ENCODE results near the gene PDE4D.

PDE4D gene

DNA sequence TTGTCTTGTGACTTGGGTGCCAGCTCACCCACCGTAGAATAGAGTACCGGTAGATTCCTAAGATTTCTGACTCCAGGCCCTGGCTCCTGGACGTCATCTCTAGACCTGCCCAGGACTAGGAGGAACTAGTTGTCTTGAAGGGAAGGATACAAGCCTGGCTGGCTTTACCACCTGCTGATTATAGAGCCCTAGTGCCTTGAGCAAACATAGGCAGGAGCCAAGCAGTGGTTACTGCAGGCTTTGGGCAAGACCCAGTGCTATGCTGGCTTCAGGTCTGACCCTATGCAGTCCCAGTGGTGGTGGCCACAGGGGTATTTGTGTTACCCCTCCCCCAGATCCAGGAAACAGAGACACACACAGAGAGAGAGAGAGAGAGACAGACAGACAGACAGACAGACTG, 606.2 kb downstream of the PDE4D start:
- no peak for DNase-seq (ENCODE audit: low read depth in 2 of 2)

DNA sequence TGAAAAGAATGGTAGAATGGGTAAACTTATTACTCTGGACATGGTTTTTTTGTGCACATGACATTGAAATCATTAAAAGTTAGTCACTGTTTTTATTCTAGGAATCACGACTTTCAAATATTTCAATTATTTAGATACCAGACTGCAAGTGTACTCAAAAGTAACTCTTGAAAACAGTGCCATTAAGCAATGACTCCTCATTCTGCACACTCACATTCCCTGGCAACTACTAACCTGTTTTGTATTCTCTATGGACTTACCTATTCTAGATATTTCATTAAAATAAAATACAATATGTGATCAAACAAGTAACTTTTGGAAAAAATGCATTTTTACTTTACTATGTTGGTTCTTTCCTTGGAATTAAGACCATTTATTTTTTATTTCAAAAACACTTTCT, 607.0 kb downstream of the PDE4D start:
- DNase-seq (ENCODE audit: low read depth in 2 of 2): no peak

DNA sequence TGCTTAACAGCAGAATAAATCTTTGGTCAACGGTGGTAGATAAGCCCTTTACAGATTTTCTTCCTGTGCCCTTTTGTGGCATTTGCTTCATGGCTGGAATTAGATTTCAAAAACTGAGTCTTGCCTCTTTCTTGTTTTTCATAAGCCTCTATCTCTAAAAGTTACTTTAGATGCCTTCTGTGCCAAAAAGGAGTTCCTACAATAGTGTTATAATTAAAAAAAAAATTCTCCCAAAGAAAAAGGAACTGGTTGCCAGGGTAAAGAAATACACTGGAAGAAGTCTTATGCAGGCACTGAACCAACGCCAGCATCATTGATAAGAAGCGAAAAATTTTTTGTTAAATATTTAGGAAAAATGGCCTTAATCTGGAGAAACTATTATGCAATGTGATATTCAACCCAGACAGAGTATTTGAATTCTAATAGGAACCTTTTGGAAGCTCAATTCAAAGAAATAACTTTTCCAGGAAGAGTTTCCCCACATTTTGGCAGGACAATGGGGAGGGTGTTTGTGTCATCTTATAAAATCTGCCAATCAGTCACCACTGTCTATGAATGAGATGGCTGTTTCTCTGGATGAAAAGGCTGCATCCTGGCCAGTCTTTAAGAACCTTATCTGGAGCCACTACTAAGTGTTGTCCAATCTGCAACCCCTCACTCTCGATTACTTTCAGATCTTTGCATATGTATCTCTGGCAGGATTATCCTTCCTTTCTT, 608.1 kb downstream of the PDE4D start:
- DNase-seq (ENCODE audit: low read depth in 2 of 2): no peak

DNA sequence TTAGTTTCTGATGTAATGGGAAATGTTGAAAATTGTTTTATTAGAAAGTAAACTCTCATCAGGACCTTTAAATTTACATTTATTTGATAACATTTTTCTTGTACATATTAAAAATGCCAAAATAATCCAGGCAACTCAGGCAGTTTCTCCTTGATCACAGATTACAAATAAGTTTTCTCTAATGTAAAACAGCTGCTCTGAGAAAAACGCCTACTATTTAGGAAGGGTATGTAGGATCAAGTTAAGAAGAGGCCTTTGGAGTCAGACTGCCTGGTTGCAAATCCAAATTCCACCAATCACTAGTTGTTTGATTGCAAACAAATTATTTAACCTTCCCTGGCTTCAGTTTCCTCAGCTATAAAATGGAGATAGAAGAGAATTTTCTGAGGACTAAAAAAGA, 610.8 kb downstream of the PDE4D start:
- DNase-seq (ENCODE audit: low read depth in 2 of 2): no peak

DNA sequence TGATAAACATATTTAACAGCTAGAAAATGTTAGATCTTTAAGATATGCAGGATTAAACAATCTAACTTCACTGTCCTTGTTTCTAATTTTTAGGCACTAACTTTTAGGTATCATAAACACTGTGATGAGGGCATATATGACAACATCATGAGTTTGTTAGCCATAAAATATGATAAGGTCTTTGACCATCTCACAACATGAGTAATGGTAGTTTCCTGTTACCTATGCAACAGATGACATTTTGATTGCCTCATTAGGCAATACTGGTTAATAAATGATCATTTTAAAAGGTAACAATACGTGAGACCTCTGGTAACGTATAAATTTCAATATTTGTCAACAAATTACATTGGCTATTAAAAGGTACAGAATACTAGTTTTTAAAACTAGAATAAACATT, 613.5 kb downstream of the PDE4D start:
- DNase-seq (ENCODE audit: low read depth in 2 of 2): no peak

DNA sequence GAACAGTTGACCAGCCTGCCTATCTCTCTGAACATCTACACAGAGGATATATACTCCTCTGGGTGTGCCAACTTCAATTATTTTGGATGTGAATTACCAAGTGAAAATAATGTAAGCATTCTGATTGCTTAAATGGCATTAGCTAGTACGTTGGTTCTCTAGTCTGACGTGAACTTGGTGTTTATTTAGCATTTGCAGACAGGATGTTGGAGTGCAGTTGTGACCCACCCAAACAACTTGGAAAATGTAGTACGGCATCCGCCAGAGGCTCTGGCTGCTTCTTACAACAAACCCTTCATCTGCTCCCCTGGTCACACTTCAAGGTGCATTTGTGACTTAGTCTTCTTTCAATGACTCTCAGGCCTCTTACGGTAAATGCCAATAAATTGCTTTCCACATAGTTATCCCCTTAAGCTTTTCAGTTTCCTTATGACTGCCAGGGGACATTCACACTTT, 616.6 kb downstream of the PDE4D start:
- DNase-seq (ENCODE audit: low read depth in 2 of 2): no peak

DNA sequence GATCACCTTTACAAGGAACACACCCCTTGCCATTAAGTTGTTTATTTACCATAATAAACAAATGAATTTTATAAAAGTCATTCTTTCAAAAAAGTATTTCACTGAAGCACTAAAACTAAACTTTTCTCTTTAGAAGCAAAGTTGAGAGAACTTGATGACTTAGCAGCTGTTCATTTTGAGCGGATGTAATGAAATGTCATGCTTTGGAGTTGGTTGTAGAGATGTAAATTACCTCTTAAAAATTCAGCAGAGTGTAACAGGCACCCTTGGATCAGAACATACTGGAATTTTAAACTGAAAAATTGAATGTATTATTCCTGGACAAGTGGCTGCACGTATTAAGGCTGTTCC, 617.2 kb downstream of the PDE4D start:
- DNase-seq (ENCODE audit: low read depth in 2 of 2): no peak

DNA sequence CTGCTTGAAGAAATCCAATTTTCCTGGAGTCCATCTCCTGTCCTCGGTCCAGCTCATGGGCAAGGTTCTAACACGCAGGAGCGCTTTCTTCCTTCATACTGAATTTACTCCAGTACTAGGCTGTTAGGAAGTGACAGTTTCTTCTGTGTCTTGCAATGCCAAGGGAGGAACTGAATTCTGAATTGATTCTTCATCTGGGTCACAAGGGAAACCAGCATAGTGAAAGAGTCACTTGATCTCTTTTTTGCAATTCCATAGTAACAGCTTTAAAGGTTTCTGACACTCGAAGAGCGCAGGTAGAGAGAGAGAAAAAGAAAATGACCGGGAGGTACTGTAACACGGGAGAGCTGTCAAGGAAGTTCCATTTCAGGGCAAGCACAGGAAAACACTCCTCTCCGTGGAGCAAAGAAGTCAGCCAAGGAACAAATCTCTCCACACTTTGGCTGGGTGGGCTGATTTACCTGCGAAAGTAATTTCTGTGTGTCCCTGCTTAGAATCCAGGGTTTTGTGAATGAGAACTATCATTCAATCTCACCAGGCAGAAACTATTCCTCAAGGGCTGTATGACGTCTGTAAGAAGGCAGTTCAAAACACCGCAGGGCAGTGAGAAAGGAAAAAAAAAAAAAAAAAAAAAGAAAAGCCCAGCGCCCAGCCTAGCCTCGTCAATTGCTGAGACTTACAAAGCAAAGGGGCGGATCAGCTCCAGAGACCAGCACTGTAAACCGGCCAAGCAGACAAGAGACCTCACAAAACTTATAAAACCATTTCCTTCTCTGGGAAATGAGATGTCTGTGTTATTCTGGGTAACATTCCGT, 617.8 kb downstream of the PDE4D start:
- DNase-seq (ENCODE audit: low read depth in 2 of 2): no peak

DNA sequence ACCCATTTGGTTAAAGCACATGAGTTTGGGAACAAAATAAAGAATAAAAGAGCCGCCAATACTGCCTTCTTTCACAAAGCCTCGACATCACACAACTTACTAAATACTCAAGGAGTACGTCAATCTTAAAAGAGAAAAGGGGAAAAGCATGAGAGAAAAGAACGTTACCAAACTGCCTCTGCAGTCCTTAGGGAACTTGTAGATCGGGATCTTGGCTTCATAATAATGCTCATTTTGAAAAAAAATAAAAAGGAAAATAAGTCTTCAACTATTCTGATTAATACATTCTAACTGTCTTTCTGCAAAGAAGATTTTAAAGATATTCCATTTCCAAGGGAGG, 618.4 kb downstream of the PDE4D start:
- DNase-seq (ENCODE audit: low read depth in 2 of 2): no peak

DNA sequence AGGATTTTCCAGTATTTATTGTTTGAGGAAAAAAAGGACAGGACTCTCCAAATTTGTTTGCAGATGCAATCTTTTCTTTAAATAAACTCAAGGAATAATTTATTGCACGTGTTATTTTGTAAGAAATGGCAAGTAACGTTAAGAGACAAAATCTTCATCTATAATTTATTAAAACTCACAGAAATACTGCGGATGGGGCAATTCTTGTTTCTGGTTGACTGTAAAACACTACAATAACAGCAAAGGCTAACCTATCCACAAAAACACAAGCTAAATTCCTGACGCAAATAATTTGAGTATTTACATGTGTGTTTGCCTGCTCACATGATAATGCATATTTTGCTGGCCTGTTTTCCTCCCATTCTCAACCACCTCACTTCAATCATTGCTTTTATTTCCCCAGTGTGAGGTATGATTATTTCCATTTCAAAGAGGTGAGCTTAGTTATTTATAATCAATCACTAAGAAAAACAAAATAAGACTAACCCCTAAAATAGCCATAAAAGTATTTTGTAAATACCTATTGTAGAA, 619.4 kb downstream of the PDE4D start:
- no peak for DNase-seq (ENCODE audit: low read depth in 2 of 2)

DNA sequence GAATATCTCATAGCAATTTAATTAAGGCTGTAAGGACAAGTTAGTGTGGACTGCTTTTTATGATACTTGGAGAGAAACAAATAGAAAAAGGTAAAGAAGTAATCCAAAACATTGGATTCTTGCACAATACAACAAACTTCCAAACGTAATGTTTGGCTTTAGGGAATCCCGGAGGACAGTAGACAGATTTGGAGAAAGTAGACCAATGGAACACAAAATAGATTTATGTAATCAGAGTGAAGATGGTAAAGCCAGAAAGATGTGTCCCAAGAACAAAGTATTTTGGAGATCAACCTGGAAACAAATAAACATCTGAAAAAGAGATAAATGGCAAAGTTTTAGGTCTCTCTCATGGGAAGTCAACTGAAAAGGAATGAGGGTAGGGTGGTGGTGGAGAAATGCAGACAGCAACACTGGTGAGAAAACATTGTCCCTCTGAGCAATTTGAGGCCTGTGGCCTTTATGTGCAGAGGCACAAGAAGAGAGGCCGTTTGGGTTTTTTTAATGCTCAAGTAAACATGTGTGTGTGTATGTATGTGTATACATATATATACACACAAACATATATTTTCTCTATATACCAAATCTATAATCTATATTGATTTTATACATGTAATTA, 620.6 kb downstream of the PDE4D start:
- no peak for DNase-seq (ENCODE audit: low read depth in 2 of 2)

DNA sequence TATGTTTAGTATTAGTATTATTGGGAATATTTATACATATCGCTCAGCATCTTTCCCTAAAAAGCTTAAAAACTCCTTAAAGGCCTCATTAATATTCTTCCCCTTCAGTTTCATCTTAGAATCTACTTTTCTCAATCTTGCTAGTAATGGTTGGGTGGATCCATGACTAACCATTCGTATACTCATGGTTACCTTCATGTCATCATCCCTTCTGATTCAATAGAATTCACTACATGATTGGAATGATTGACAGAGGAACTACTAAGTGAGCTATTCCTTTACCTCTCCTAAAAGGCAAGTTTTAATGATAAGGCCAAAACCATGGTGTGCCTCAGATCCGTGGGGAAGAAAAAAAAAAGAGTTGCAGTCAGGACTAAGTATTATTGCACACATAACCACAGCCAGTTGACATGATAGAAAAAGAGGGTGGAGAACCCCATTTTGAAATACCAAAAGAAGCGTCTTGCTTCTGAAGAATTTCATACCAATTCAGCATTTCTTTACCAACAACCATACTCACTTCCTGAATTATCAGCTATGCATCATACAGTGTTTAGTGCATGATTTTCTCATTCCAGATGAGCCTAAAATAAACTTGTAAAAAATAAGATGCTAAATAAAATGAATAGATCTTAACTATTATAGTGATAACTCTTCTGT, 624.6 kb downstream of the PDE4D start:
- DNase-seq (ENCODE audit: low read depth in 2 of 2): no peak

DNA sequence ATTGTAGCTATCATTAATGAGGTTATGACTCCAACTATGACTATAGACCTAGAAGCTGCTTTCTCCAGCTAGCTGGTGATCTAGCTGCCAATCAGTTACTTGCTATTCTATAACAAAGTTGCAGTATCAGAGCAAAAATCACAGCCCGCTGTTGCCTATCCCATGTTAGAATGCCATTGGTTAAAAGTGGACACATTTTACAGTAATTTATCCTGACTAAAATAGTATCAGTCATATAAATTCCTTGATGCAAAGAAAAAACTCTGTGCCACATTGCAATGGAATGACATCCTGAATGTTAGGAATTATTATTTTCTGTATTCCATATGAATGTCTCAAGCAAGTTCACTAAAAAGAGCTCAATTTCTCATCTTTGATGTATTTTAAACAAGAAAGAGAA, 626.5 kb downstream of the PDE4D start:
- DNase-seq (ENCODE audit: low read depth in 2 of 2): no peak

DNA sequence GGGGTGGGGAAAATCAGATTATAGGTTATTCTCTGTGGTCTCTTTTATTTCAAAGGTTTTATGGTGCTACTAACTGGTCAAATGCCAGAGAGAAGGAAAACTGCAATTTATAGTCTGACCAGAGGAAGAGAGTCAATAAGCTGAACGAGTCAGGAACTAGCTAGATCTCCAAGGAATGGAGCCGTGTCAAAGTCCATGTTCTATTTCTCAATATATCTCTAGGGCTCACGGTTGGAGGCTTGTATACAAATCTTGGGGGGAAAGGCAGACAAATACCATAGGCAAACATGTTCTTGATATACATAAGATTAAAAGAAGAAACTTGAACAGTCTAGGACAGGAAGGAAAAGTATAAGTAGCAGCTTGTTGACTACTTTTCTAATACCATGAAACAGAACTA, 627.1 kb downstream of the PDE4D start:
- DNase-seq (ENCODE audit: low read depth in 2 of 2): no peak

DNA sequence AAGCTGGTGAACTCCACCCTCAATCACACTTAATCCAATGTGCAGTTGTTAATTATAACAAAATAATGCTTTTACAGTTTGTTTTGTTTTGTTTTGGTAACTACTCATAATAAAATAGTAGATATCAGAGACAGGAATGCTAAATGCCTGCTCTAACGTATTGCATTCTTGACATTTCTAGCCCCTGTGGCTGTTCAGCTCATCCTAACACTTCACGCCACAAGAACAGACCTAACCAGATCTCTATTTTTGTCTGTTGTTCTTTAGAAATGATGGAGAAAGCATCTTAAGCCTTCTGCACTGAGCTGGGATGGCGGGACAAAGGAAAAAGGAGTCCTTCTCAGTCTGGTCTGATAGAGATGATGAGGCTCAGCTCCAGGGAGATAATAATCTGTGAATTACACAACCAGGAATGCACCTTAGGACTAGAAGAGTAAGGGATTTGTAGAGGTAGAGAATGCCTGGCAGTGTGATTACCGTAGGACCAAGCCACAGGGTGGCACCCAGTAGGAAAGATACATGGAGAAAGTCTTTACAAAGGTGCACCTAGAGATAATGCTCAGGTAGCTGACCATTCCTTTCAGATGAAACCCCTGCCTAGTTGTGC, 628.8 kb downstream of the PDE4D start:
- no peak for DNase-seq (ENCODE audit: low read depth in 2 of 2)

DNA sequence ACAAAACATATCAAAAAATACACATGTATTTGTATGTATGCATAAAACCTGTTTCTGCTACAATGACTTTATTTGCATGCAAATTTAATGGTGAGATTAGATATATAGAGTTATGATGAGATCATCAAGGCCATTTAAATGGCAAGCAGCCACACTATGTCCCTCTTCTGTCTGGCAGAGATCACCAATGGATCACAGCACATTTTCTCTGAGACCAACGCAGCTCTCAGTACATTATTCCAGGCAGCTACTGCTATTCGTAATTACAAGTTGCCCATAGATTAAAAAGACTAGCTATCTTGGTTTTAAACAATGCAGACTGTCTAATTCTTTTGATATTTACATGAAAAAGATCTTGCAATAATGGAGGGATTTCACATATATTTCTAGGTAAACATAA, 629.5 kb downstream of the PDE4D start:
- DNase-seq (ENCODE audit: low read depth in 2 of 2): no peak

DNA sequence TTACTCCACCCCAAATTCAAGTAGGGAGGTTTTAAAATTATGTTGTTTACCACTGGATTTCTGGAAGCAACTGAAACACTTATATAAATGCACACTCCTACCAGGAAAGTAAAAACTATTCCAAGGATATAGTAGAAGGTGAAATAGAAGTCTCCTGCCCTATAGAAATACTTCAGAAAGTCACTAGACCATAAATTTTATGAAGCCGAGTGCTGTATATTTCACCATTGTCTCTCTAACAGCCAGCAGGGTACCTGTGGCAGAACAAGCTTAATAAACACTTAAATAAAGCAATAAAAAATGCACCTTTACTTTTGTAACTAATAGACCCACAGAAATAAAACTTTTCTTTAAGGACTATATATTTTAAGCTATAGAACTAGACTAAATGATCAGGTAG, 631.6 kb downstream of the PDE4D start:
- no peak for DNase-seq (ENCODE audit: low read depth in 2 of 2)

DNA sequence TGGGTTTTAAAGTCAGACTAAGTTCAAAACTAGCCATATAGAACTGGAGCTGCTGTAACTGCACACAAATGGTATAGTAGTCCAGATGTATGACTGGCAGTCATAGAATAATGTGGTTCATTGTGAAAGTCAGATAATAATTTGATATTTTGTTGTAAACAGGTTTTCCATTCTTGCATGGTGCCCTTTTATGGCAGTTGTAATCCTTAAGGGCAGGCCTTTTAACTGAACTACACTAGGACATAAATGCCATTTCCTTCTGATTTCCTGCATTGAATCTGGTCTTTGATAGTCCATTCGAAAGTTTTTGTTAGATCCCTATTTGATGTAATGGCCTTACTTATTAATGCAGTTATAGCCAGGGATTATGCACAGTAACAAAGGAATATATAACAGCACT, 632.6 kb downstream of the PDE4D start:
- no peak for DNase-seq (ENCODE audit: low read depth in 2 of 2)

DNA sequence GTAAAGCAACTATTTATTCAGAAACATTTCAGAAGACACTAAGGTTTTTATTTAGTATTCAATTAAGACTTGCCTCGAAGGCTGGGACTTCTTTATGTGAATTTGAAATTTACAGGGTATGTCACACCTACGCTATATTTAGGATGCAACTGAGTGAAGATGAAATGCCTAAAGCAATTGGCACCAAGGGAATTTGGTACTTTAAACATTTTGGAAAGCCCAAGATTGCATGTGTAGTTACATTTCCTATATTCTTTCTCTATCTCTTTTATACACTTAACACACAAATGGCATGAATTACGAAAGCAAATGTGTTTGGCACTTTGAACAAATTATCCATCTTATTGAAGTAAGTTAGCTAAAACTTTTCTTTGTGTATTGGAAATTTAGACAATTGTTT, 633.3 kb downstream of the PDE4D start:
- no peak for DNase-seq (ENCODE audit: low read depth in 2 of 2)

DNA sequence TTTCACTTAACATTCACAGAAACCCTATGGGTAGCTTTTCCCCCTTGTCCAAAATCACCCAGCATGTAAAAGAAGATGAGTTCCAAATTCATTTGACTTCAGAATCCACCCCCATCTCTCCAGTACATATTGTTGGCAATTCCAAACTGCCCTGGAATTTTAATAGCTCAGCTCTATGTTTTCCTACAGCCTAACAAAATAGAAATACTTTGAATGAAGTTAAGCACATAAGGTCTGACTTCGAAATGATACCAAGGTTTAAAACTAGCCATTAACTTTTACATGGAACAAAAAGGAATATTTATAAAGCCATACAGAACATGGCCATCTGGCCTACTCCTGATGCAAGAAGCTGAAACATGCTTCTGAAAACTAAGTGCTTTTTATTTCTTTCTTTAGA, 634.3 kb downstream of the PDE4D start:
- no peak for DNase-seq (ENCODE audit: low read depth in 2 of 2)

DNA sequence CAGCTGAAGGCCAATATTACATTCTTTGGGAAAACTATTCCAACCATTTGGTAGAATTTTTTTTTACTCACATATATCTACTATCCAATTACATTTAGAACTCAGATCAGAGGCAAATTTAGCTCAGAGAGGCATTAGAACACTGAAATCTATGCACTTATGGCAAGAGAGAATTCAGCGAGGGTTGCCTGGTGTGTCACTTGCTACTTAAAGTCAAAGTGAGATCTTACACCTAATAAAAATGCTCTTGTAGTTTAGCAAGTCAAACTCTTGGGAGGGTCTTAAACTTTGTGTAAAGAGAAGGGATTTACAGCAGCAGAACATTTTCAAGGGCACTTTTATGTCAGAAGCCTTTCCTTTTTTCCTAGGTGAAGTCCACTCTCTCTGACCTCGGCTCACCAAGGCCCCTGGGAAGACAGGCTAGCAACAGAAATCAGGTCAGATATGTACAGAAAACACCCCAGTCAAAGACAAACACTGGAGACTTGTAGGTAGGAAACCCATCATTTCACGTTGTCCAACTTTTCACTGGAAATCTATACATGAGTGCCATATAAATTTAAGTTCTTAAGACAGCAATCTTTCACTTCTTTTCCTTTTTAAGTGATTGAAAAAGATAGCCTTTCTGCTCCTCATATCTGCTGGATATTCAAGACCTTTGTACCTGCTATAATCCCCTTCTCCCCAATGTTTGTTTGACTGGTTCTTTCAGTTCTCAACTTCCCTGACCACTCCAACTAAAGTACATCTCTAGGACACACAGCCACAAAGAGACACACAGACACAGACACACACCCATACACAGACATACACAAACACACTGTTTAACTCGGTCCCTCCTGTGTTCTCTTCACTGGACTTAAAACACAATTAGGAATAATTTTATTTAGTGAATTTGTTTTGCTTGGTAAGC, 635.8 kb downstream of the PDE4D start:
- no peak for DNase-seq (ENCODE audit: low read depth in 2 of 2)
